Spinal cord (tissue), 10 donors: Measurements from ENCODE around the gene EPB42. TPM values are rescaled to one million over a fixed set of nuclear protein-coding genes. Genes with fewer than 3 reads are reported as not detected.

Experiments
- DNase-seq, 6 donors: peaks; one replicate each; pipeline versions ENCODE4 v3.0.0 to v3.0.0-alpha.2; 2013 to 2015; ENCODE audit warnings: low spot score in 6 of 6, low read depth in 4 of 6
- H3K27ac ChIP-seq: one replicate; pipeline ENCODE4 v1.5.1; 2013; ENCODE audit warnings: low read depth, low read length, control low read depth
- H3K27me3 ChIP-seq: one replicate; pipeline ENCODE4 v1.6.1; 2013; ENCODE audit warnings: low read length; ENCODE audit not compliant: control insufficient read depth, insufficient read depth
- H3K36me3 ChIP-seq: one replicate; pipeline ENCODE4 v1.6.1; 2013; ENCODE audit warnings: low read length; ENCODE audit not compliant: control insufficient read depth, insufficient read depth
- H3K4me1 ChIP-seq: one replicate; pipeline ENCODE4 v1.6.1; 2013; ENCODE audit warnings: low read length; ENCODE audit not compliant: control insufficient read depth, insufficient read depth
- H3K4me3 ChIP-seq: one replicate; pipeline ENCODE4 v1.5.1; 2013; ENCODE audit warnings: low read depth, low read length, control low read depth
- H3K9me3 ChIP-seq: one replicate; pipeline ENCODE4 v1.6.1; 2013; ENCODE audit warnings: low read length; ENCODE audit not compliant: control insufficient read depth, insufficient read depth
- WGBS: methylation state at CpG from one replicate; pipeline ENCODE4 v1.1.5; 2013; ENCODE audit warnings: missing lambda C conversion rate; ENCODE audit not compliant: insufficient coverage; 5-methylcytosine and 5-hydroxymethylcytosine counted together
- polyA plus RNA-seq, 2 donors: library from polyadenylated mRNA; unstranded; fragments of 120-200 nt; gene quantifications; one replicate each; pipeline ENCODE4 v1.2.1, GENCODE V29; 2013; ENCODE audit not compliant: insufficient read length in 2 of 2
- total RNA-seq, 2 donors: library from RNA; depleted of rRNA in 1 of 2; stranded (reverse); fragments of 120-200 nt in 1 of 2; fragments of >200 nt in 1 of 2; gene quantifications; one replicate each; pipeline versions ENCODE4 v1.2.3 to v1.2.4, GENCODE V29; 2013 to 2014
- donor health status: healthy.

EPB42 gene
- total and polyA plus RNA-seq, 4 donors = 1.2 to 9.5 (median 3.4) TPM

DNA sequence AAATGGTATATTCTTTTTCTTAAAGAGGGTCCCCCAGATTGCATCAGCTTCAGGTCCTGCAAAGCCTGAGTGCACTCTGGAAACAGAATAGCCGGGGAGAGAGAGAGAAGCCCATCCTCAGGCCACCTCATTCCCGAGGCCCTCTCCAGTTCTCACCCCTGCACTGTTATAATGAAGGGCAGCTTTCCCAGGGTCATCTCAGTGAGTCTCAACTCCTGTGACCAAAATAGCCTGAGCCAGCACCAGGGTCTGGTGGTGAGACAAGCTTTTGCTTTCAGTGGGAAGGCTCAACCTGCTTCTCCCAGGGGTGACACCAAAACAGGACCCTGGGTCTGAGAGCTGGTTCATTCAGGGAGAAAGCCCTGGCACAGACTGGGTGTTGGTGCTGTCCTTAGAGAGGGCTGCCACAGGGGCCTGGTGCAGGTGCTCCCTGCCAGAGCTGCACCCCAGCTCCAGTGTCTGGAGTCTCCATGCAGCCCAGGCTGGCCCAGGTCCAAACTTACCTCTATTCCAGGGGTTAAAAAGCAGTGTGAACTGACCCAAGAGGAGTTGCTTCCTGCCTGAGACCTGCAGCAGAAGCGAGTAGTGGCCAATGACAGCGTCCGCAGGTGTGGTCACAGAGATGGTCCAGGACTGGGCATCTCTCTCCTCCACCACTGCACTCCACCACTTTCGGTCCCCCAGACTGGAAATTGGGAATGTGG is 6.1 kb downstream of the EPB42 start:
- H3K9me3 ChIP-seq = no peaks in the 10 kb centered on the region
- DNase-seq = no peak
- H3K4me1 ChIP-seq = no peaks in the 10 kb centered on the region
- no peak overlapping the region for H3K4me3 ChIP-seq
- H3K27ac ChIP-seq = no peak overlapping the region
- 75% methylated on average over 1 of the region's 6 CpGs for WGBS
- no peaks in the 10 kb centered on the region for H3K36me3 ChIP-seq
- H3K27me3 ChIP-seq = no peaks in the 10 kb centered on the region

- Histone ChIP-seq H3K36me3 (no peaks in the 10 kb centered on the region), H3K27me3 (no peaks in the 10 kb centered on the region), H3K27ac (no peak overlapping the region), H3K4me1 (no peaks in the 10 kb centered on the region), H3K9me3 (no peaks in the 10 kb centered on the region), H3K4me3 (no peak overlapping the region)
- no peak for DNase-seq
- 65% methylated on average over 8 of the region's 8 CpGs for WGBS
Observed at GRCh38 chr15:43214169-43214568, 6.6 kb downstream of the EPB42 start.

DNA sequence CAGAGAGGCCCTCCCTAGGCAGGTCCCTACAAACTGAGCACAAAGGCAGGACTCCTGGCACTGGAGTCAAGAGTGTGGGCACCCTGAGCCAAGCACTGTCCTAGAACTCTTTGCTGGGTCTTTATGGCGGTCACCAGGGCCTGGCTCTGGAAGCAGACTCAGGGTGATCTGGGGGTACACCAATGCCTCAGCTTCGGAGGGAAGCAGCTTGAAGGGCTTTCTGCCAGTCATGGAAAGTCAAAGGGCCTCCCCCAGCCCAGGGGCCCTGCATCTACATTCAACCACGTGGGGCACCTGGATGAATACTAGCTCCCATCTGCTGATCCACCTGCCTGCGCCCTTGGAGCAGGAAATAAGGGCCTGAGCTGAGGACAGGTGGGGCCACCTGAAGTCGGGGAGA is 7.4 kb downstream of the EPB42 start:
- no peak overlapping the region for H3K4me3 ChIP-seq
- H3K27me3 ChIP-seq = no peaks in the 10 kb centered on the region
- no peaks in the 10 kb centered on the region for H3K4me1 ChIP-seq
- no peak overlapping the region for H3K27ac ChIP-seq
- no peak for DNase-seq
- no peaks in the 10 kb centered on the region for H3K36me3 ChIP-seq
- H3K9me3 ChIP-seq = no peaks in the 10 kb centered on the region
- WGBS = 74% methylated on average over 5 of the region's 5 CpGs

- H3K27me3 ChIP-seq = no peaks in the 10 kb centered on the region
- H3K27ac ChIP-seq = no peak overlapping the region
- DNase-seq = no peak
- no peaks in the 10 kb centered on the region for H3K9me3 ChIP-seq
- no peaks in the 10 kb centered on the region for H3K4me1 ChIP-seq
- H3K36me3 ChIP-seq = no peaks in the 10 kb centered on the region
- H3K4me3 ChIP-seq = no peak overlapping the region
Observed at GRCh38 chr15:43212951-43213350, 7.9 kb downstream of the EPB42 start.

GRCh38 chr15:43212299-43212698 is 8.5 kb downstream of the EPB42 start:
- Histone ChIP-seq H3K4me1 (no peaks in the 10 kb centered on the region), H3K36me3 (no peaks in the 10 kb centered on the region), H3K27ac (no peak overlapping the region), H3K27me3 (no peaks in the 10 kb centered on the region), H3K4me3 (no peak overlapping the region), H3K9me3 (no peaks in the 10 kb centered on the region)
- no peak for DNase-seq
- WGBS = 89% methylated on average over 4 of the region's 8 CpGs

DNA sequence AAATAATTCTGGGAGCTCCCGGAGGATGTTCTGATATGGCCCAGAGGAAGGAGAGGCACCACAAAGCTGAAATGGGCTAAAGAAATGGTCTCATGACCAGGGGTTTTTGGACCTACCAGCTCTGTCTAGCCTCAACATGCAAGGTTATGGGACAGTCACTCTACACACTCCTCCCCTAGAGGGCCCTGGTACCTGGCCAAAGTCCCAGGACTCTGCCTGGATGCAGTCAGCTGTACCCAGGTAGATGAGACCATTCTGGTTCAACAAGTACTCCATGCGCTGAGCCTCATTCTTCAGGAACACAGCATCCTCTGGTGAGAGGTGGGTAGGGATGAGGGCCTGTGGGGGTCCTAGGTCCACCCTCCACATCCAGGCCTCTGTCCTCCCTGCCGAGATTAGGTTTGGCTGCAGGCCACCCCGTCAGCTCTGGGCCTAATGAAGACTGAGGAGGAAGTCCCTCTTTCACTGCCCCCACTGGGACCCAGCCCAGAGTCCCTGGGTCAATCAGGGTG is 9.5 kb downstream of the EPB42 start:
- H3K9me3 ChIP-seq = no peaks in the 10 kb centered on the region
- no peak overlapping the region for H3K27ac ChIP-seq
- DNase-seq = no peak
- no peaks in the 10 kb centered on the region for H3K36me3 ChIP-seq
- WGBS = 90% methylated on average over 4 of the region's 4 CpGs
- no peaks in the 10 kb centered on the region for H3K4me1 ChIP-seq
- H3K4me3 ChIP-seq = no peak overlapping the region
- no peaks in the 10 kb centered on the region for H3K27me3 ChIP-seq

- H3K36me3 ChIP-seq = no peaks in the 10 kb centered on the region
- H3K4me1 ChIP-seq = no peaks in the 10 kb centered on the region
- H3K4me3 ChIP-seq = no peak overlapping the region
- H3K27me3 ChIP-seq = no peaks in the 10 kb centered on the region
- no peaks in the 10 kb centered on the region for H3K9me3 ChIP-seq
- 83% methylated on average over 9 of the region's 9 CpGs for WGBS
- no peak for DNase-seq
- no peak overlapping the region for H3K27ac ChIP-seq
Observed at GRCh38 chr15:43210807-43211206, 10.0 kb downstream of the EPB42 start.

DNA sequence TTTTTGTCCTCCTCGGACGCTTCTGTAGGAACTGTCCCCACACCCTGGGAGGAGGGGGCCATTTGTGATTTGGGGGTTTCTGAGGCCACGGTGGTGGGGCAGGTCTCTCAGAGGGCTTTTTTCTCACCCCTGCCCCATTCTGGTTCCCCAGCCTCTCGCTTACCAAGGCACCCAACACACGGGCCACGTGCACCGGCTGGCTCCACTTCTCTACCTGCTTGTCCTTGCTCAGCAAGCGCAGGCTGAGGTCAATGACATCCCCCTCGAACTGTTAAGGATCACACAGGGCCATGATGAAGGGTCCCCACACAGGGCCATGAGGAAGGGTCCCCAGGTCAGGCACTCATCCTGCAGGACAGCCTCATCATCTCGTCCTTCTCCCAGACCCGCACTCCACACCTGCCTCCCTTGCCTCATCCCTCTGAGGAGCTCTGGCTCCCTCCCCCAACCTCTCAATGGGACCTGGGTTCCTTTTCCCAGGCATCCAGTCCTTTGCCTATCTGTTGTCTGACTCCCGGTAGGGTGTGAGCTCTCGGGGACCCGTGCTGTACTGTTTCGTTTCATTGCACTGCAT is 10.6 kb downstream of the EPB42 start:
- Histone ChIP-seq H3K36me3 (no peaks in the 10 kb centered on the region), H3K4me1 (no peaks in the 10 kb centered on the region), H3K4me3 (no peak overlapping the region), H3K9me3 (no peaks in the 10 kb centered on the region), H3K27me3 (no peaks in the 10 kb centered on the region), H3K27ac (no peak overlapping the region)
- WGBS = 86% methylated on average over 13 of the region's 15 CpGs
- DNase-seq = no peak

GRCh38 chr15:43209059-43209824 is 11.6 kb downstream of the EPB42 start:
- Histone ChIP-seq H3K36me3 (no peaks in the 10 kb centered on the region), H3K27ac (no peak overlapping the region), H3K4me1 (no peaks in the 10 kb centered on the region), H3K9me3 (no peaks in the 10 kb centered on the region), H3K27me3 (no peaks in the 10 kb centered on the region), H3K4me3 (no peak overlapping the region)
- WGBS = 80% methylated on average over 13 of the region's 13 CpGs
- peak in 1 of 6 donors; percentile 30 for DNase-seq
